Fibroblast of lung (primary cell): ENCODE results near the gene NR1D1. TPM values are rescaled to one million over a fixed set of nuclear protein-coding genes. Genes with fewer than 3 reads are reported as not detected.

ENCODE experiments used
- DNase-seq, 2 donors: peaks; one replicate each; pipeline versions ENCODE4 v3.0.0 to v3.0.0-alpha.2; 2010; ENCODE audit warnings: low read depth in 2 of 2
- H2AFZ ChIP-seq: 2 replicates; pipeline ENCODE4 v1.5.1; 2012; ENCODE audit warnings: low read length, control low read depth, inconsistent platforms
- H3K27ac ChIP-seq: 2 replicates; pipeline ENCODE4 v1.5.1; 2011; ENCODE audit warnings: low read length, control low read depth; ENCODE audit not compliant: insufficient read depth
- H3K27me3 ChIP-seq: 2 replicates; pipeline ENCODE4 v1.5.1; 2011; ENCODE audit warnings: mild to moderate bottlenecking, low read length; ENCODE audit not compliant: control insufficient read depth, insufficient read depth
- H3K36me3 ChIP-seq: 2 replicates; pipeline ENCODE4 v1.5.1; 2011; ENCODE audit warnings: low read length; ENCODE audit not compliant: control insufficient read depth, insufficient read depth
- H3K4me1 ChIP-seq: 2 replicates; pipeline ENCODE4 v1.5.1; 2011; ENCODE audit warnings: low read length; ENCODE audit not compliant: control insufficient read depth, insufficient read depth; ENCODE audit errors: extremely low read depth
- H3K4me2 ChIP-seq: 2 replicates; pipeline ENCODE4 v1.5.1; 2011; ENCODE audit warnings: low read length, control low read depth; ENCODE audit not compliant: insufficient read depth; ENCODE audit errors: extremely low read depth
- H3K4me3 ChIP-seq, 4 experiments: fragments of 200-600 bp in 1 of 4; sonication (generic) in 1 of 4; replicated peaks in 1 of 4; 2 replicates each; pipeline ENCODE4 v1.5.1; 2011 to 2016; ENCODE audit warnings: low read length in 4 of 4, low read depth in 3 of 4, mild to moderate bottlenecking in 3 of 4, control low read depth in 2 of 4, inconsistent platforms in 1 of 4, mixed read lengths in 1 of 4; ENCODE audit not compliant: insufficient read depth in 1 of 4; ENCODE audit errors: control extremely low read depth in 1 of 4
- H3K79me2 ChIP-seq: 2 replicates; pipeline ENCODE4 v1.5.1; 2012; ENCODE audit warnings: mild to moderate bottlenecking, low read length, inconsistent platforms; ENCODE audit not compliant: control insufficient read depth, insufficient read depth
- H3K9ac ChIP-seq: 2 replicates; pipeline ENCODE4 v1.5.1; 2011; ENCODE audit warnings: mild to moderate bottlenecking, low read length, control low read depth; ENCODE audit not compliant: insufficient read depth
- H3K9me3 ChIP-seq: 2 replicates; pipeline ENCODE4 v1.5.1; 2012; ENCODE audit warnings: low read depth, low read length; ENCODE audit not compliant: control insufficient read depth, insufficient read depth
- H4K20me1 ChIP-seq: 2 replicates; pipeline ENCODE4 v1.5.1; 2011; ENCODE audit warnings: low read length; ENCODE audit not compliant: control insufficient read depth, insufficient read depth; ENCODE audit errors: extremely low read depth
- EZH2 ChIP-seq: IDR thresholded peaks from 2 replicates; pipeline ENCODE4 v1.5.1; 2012; ENCODE audit warnings: low read length, control low read depth, mild to moderate bottlenecking; ENCODE audit errors: missing control alignments
- polyA plus RNA-seq, 2 donors: library from polyadenylated mRNA; depleted of rRNA in 1 of 2; stranded (reverse) in 1 of 2; unstranded in 1 of 2; fragments of >200 nt; gene quantifications; 2 replicates each; pipeline ENCODE4 v1.2.1, GENCODE V29; 2011 to 2012; ENCODE audit warnings: missing spikeins in 1 of 2
- total RNA-seq: library from RNA; depleted of rRNA; stranded (reverse); fragments of >200 nt; gene quantifications from 2 replicates; pipeline ENCODE4 v1.2.1, GENCODE V29; 2014
- TF ChIP-seq, protein P1 (sequence below), 2 donors: IDR thresholded peaks in 1 of 2; conservative IDR thresholded peaks in 1 of 2; 1 replicate in 1 of 2; 2 replicates in 1 of 2; pipeline ENCODE4 v1.5.1; 2011 to 2012; ENCODE audit warnings: low read length in 2 of 2, control low read depth in 1 of 2, inconsistent platforms in 1 of 2, low read depth in 1 of 2, mild to moderate bottlenecking in 1 of 2

The NR1D1 gene
- total and polyA plus RNA-seq, 2 donors (not counting 1 experiment from before 2014, with no cell fraction given), result 3.3 to 5.3 TPM

- Histone ChIP-seq H3K4me3 (no peak overlapping the region), H2AFZ (no peak overlapping the region), H4K20me1 (no peaks in the 10 kb centered on the region), H3K9me3 (no peaks in the 10 kb centered on the region), H3K79me2 (peaks cover 42% of the 10 kb centered on the region), H3K27me3 (no peaks in the 10 kb centered on the region), H3K36me3 (no peaks in the 10 kb centered on the region), H3K4me1 (peaks cover 45% of the 10 kb centered on the region), H3K27ac (no peak overlapping the region), H3K9ac (no peak overlapping the region), H3K4me2 (no peak overlapping the region)
- no peak for TF ChIP-seq EZH2
- TF ChIP-seq, protein P1, sequence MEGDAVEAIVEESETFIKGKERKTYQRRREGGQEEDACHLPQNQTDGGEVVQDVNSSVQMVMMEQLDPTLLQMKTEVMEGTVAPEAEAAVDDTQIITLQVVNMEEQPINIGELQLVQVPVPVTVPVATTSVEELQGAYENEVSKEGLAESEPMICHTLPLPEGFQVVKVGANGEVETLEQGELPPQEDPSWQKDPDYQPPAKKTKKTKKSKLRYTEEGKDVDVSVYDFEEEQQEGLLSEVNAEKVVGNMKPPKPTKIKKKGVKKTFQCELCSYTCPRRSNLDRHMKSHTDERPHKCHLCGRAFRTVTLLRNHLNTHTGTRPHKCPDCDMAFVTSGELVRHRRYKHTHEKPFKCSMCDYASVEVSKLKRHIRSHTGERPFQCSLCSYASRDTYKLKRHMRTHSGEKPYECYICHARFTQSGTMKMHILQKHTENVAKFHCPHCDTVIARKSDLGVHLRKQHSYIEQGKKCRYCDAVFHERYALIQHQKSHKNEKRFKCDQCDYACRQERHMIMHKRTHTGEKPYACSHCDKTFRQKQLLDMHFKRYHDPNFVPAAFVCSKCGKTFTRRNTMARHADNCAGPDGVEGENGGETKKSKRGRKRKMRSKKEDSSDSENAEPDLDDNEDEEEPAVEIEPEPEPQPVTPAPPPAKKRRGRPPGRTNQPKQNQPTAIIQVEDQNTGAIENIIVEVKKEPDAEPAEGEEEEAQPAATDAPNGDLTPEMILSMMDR (conservative IDR thresholded peaks at IDR 0.05 in 1 of 2, IDR thresholded peaks at IDR 0.05 in 1 of 2; ENCODE audit: low read depth in 1 of 2, low read length in 2 of 2), result no peak
- no peak for DNase-seq
Measured at GRCh38 chr17:40067710-40068109, 32.7 kb downstream of the NR1D1 start.

GRCh38 chr17:40065769-40066510 is 34.4 kb downstream of the NR1D1 start:
- H2AFZ ChIP-seq, result no peak overlapping the region
- no peaks in the 10 kb centered on the region for H3K27me3 ChIP-seq
- TF ChIP-seq, protein P1 (conservative IDR thresholded peaks at IDR 0.05 in 1 of 2, IDR thresholded peaks at IDR 0.05 in 1 of 2; ENCODE audit: low read depth in 1 of 2, low read length in 2 of 2), result no peak
- TF ChIP-seq EZH2, result no peak
- H3K4me1 ChIP-seq, result peaks cover 37% of the 10 kb centered on the region
- no peaks in the 10 kb centered on the region for H3K9me3 ChIP-seq
- H3K9ac ChIP-seq, result no peak overlapping the region
- no peak for DNase-seq
- H3K4me2 ChIP-seq, result peak overlapping the region; percentile 95
- H3K4me3 ChIP-seq, result peak overlapping the region in 1 of 4 experiments; percentile 95
- no peaks in the 10 kb centered on the region for H3K36me3 ChIP-seq
- H4K20me1 ChIP-seq, result no peaks in the 10 kb centered on the region
- no peak overlapping the region for H3K27ac ChIP-seq
- peaks cover 42% of the 10 kb centered on the region for H3K79me2 ChIP-seq

GRCh38 chr17:40064971-40065768 is 35.2 kb downstream of the NR1D1 start:
- Histone ChIP-seq H3K9me3 (no peaks in the 10 kb centered on the region), H3K27me3 (no peaks in the 10 kb centered on the region), H3K36me3 (no peaks in the 10 kb centered on the region), H4K20me1 (no peaks in the 10 kb centered on the region), H3K79me2 (peaks cover 42% of the 10 kb centered on the region), H3K27ac (no peak overlapping the region), H3K4me2 (peak overlapping the region; percentile 95), H3K4me3 (peak overlapping the region; percentile 5 to 95 (median 84)), H2AFZ (no peak overlapping the region), H3K4me1 (peaks cover 34% of the 10 kb centered on the region), H3K9ac (no peak overlapping the region)
- TF ChIP-seq, protein P1 (conservative IDR thresholded peaks at IDR 0.05 in 1 of 2, IDR thresholded peaks at IDR 0.05 in 1 of 2; ENCODE audit: low read depth in 1 of 2, low read length in 2 of 2), result no peak
- no peak for TF ChIP-seq EZH2
- peak; percentile 53 to 72 for DNase-seq
